Neural cell (in vitro differentiated cells): Measurements from ENCODE around the gene LCE2B. TPM values are rescaled to one million over a fixed set of nuclear protein-coding genes. Genes with fewer than 3 reads are reported as not detected.

Experiments used
- H2AFZ ChIP-seq: fragments of 200-600, 300-800 bp; sonication (generic), shearing (Covaris generic); 2 replicates; pipeline ENCODE4 v1.6.0; 2014; ENCODE audit warnings: low read depth, mild to moderate bottlenecking, antibody characterized with exemption, low read length, moderate library complexity
- H3F3A ChIP-seq: fragments of 200-600 bp; shearing (Covaris generic); 2 replicates; pipeline ENCODE4 v1.6.1; 2016; ENCODE audit warnings: mild to moderate bottlenecking, moderate library complexity, mixed read lengths, antibody characterized with exemption, low read length; ENCODE audit not compliant: insufficient read depth, poor library complexity, severe bottlenecking
- H3K27ac ChIP-seq: fragments of 200-600, 300-800 bp; sonication (generic), shearing (Covaris generic); 2 replicates; pipeline ENCODE4 v1.5.1; 2014; ENCODE audit warnings: mild to moderate bottlenecking, low read length, moderate library complexity
- H3K27me3 ChIP-seq: fragments of 300-800, 200-600 bp; sonication (generic), shearing (Covaris generic); 2 replicates; pipeline ENCODE4 v1.6.0; 2014; ENCODE audit warnings: mild to moderate bottlenecking, low read depth, low read length, moderate library complexity; ENCODE audit not compliant: insufficient read depth
- H3K36me3 ChIP-seq: fragments of 300-800, 200-600 bp; sonication (generic), shearing (Covaris generic); 2 replicates; pipeline ENCODE4 v1.5.1; 2014; ENCODE audit warnings: mild to moderate bottlenecking, antibody characterized with exemption, low read length, moderate library complexity; ENCODE audit not compliant: insufficient read depth
- H3K4me2 ChIP-seq: fragments of 300-800, 200-600 bp; sonication (generic), shearing (Covaris generic); 2 replicates; pipeline ENCODE4 v1.6.0; 2014; ENCODE audit warnings: mild to moderate bottlenecking, low read length
- H3K4me3 ChIP-seq: fragments of 300-800, 200-600 bp; sonication (generic), shearing (Covaris generic); 2 replicates; pipeline ENCODE4 v1.5.1; 2014; ENCODE audit warnings: mild to moderate bottlenecking, low read length, moderate library complexity
- H3K79me2 ChIP-seq: fragments of 200-600 bp; shearing (Covaris generic); replicated peaks from 2 replicates; pipeline ENCODE4 v1.6.0; 2014; ENCODE audit warnings: mild to moderate bottlenecking, low read length, moderate library complexity; ENCODE audit not compliant: insufficient read depth
- H3K9ac ChIP-seq: fragments of 300-800, 200-600 bp; sonication (generic), shearing (Covaris generic); 2 replicates; pipeline ENCODE4 v1.6.1; 2016; ENCODE audit warnings: mild to moderate bottlenecking, low read length, mixed read lengths
- H3K9me2 ChIP-seq: fragments of 200-600 bp; shearing (Covaris generic); 2 replicates; pipeline ENCODE4 v1.6.1; 2016; ENCODE audit warnings: mild to moderate bottlenecking, low read length, mixed read lengths; ENCODE audit not compliant: insufficient read depth
- H3K9me3 ChIP-seq: fragments of 200-600, 300-800 bp; sonication (generic), shearing (Covaris generic); 2 replicates; pipeline ENCODE4 v1.6.1; 2016; ENCODE audit warnings: mild to moderate bottlenecking, mixed run types, low read length, moderate library complexity, mixed read lengths
- H4K20me1 ChIP-seq: fragments of 200-600 bp; shearing (Covaris generic); 2 replicates; pipeline ENCODE4 v1.6.1; 2016; ENCODE audit warnings: mild to moderate bottlenecking, mixed run types; ENCODE audit not compliant: insufficient read depth
- EP300 ChIP-seq: fragments of 450-650 bp; conservative IDR thresholded peaks from 2 replicates; pipeline ENCODE4 v1.6.1; 2014; ENCODE audit warnings: antibody characterized with exemption, mild to moderate bottlenecking, moderate library complexity; ENCODE audit not compliant: poor library complexity, severe bottlenecking
- EZH2 ChIP-seq: fragments of 200-600, 300-800 bp; shearing (Covaris generic), sonication (generic); IDR thresholded peaks from 2 replicates; pipeline ENCODE4 v1.6.1; 2014; ENCODE audit warnings: antibody characterized with exemption, low read length, borderline replicate concordance, mild to moderate bottlenecking; ENCODE audit not compliant: insufficient read depth, poor library complexity, severe bottlenecking
- MXI1 ChIP-seq: fragments of 450-650 bp; conservative IDR thresholded peaks from 2 replicates; pipeline ENCODE4 v1.6.1; 2014; ENCODE audit warnings: antibody characterized with exemption, mild to moderate bottlenecking; ENCODE audit not compliant: poor library complexity, severe bottlenecking
- POLR2AphosphoS5 ChIP-seq: IDR thresholded peaks from 2 replicates; pipeline ENCODE4 v1.6.1; 2012
- RAD21 ChIP-seq: fragments of 450-650 bp; conservative IDR thresholded peaks from 2 replicates; pipeline ENCODE4 v1.6.1; 2014; ENCODE audit warnings: antibody characterized with exemption, mild to moderate bottlenecking, moderate library complexity
- SMC3 ChIP-seq: fragments of 450-650 bp; conservative IDR thresholded peaks from 2 replicates; pipeline ENCODE4 v1.6.1; 2014; ENCODE audit warnings: antibody characterized with exemption, mild to moderate bottlenecking, moderate library complexity; ENCODE audit not compliant: poor library complexity
- TAF1 ChIP-seq: IDR thresholded peaks from 2 replicates; pipeline ENCODE4 v1.6.1; 2012; ENCODE audit warnings: low read depth
- polyA plus RNA-seq: library from polyadenylated mRNA; depleted of rRNA; stranded (reverse); fragments of >200 nt; gene quantifications from 2 replicates; pipeline ENCODE4 v1.2.3, GENCODE V29; 2014
- TF ChIP-seq, protein P1 (sequence below): IDR thresholded peaks from 2 replicates; pipeline ENCODE4 v1.6.1; 2012; ENCODE audit warnings: borderline replicate concordance
- TF ChIP-seq, protein P2 (sequence below): fragments of 450-650 bp; IDR thresholded peaks from 2 replicates; pipeline ENCODE4 v1.5.1; 2014; ENCODE audit warnings: antibody characterized with exemption, mild to moderate bottlenecking, moderate library complexity; ENCODE audit not compliant: poor library complexity, severe bottlenecking

Gene LCE2B
- polyA plus RNA-seq, 1 donor from 2014 or later, result not detected

DNA sequence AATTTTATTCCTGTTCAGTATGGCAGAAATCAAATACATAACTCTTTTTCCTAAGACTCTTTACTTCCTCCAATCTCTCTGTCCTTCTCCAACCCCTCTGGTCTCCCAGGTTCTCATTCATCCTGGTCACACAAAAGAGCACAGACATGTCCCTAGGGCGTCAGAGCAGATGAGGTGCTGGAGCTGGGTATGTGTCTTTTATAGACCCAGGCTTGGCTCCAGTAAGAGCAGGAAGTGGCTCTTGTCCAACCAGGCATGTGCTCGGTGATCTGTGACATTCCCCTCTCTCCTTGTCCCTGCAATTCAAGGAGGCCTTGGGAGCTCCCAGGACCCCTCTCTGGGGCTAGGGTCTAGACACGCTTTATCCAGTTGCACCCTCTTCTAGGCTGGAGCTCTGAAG, 40.8 kb upstream of the LCE2B start:
- peaks cover 7% of the 10 kb centered on the region for H3K9me3 ChIP-seq
- no peak overlapping the region for H3K9ac ChIP-seq
- H2AFZ ChIP-seq, result no peak overlapping the region
- H3F3A ChIP-seq, result no peaks in the 10 kb centered on the region
- H3K79me2 ChIP-seq, result no peaks in the 10 kb centered on the region
- no peak overlapping the region for H3K27ac ChIP-seq
- no peaks in the 10 kb centered on the region for H3K36me3 ChIP-seq
- no peaks in the 10 kb centered on the region for H4K20me1 ChIP-seq
- H3K4me3 ChIP-seq, result no peak overlapping the region
- H3K9me2 ChIP-seq, result no peaks in the 10 kb centered on the region
- no peaks in the 10 kb centered on the region for H3K27me3 ChIP-seq
- no peak overlapping the region for H3K4me2 ChIP-seq
- TF ChIP-seq RAD21, result no peak
- TF ChIP-seq EZH2, result no peak
- TF ChIP-seq POLR2AphosphoS5, result no peak
- TF ChIP-seq, protein P1, sequence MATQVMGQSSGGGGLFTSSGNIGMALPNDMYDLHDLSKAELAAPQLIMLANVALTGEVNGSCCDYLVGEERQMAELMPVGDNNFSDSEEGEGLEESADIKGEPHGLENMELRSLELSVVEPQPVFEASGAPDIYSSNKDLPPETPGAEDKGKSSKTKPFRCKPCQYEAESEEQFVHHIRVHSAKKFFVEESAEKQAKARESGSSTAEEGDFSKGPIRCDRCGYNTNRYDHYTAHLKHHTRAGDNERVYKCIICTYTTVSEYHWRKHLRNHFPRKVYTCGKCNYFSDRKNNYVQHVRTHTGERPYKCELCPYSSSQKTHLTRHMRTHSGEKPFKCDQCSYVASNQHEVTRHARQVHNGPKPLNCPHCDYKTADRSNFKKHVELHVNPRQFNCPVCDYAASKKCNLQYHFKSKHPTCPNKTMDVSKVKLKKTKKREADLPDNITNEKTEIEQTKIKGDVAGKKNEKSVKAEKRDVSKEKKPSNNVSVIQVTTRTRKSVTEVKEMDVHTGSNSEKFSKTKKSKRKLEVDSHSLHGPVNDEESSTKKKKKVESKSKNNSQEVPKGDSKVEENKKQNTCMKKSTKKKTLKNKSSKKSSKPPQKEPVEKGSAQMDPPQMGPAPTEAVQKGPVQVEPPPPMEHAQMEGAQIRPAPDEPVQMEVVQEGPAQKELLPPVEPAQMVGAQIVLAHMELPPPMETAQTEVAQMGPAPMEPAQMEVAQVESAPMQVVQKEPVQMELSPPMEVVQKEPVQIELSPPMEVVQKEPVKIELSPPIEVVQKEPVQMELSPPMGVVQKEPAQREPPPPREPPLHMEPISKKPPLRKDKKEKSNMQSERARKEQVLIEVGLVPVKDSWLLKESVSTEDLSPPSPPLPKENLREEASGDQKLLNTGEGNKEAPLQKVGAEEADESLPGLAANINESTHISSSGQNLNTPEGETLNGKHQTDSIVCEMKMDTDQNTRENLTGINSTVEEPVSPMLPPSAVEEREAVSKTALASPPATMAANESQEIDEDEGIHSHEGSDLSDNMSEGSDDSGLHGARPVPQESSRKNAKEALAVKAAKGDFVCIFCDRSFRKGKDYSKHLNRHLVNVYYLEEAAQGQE, result no peak
- TF ChIP-seq, protein P2, sequence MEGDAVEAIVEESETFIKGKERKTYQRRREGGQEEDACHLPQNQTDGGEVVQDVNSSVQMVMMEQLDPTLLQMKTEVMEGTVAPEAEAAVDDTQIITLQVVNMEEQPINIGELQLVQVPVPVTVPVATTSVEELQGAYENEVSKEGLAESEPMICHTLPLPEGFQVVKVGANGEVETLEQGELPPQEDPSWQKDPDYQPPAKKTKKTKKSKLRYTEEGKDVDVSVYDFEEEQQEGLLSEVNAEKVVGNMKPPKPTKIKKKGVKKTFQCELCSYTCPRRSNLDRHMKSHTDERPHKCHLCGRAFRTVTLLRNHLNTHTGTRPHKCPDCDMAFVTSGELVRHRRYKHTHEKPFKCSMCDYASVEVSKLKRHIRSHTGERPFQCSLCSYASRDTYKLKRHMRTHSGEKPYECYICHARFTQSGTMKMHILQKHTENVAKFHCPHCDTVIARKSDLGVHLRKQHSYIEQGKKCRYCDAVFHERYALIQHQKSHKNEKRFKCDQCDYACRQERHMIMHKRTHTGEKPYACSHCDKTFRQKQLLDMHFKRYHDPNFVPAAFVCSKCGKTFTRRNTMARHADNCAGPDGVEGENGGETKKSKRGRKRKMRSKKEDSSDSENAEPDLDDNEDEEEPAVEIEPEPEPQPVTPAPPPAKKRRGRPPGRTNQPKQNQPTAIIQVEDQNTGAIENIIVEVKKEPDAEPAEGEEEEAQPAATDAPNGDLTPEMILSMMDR, result no peak
- TF ChIP-seq TAF1, result no peak
- no peak for TF ChIP-seq EP300
- TF ChIP-seq SMC3, result no peak
- no peak for TF ChIP-seq MXI1

DNA sequence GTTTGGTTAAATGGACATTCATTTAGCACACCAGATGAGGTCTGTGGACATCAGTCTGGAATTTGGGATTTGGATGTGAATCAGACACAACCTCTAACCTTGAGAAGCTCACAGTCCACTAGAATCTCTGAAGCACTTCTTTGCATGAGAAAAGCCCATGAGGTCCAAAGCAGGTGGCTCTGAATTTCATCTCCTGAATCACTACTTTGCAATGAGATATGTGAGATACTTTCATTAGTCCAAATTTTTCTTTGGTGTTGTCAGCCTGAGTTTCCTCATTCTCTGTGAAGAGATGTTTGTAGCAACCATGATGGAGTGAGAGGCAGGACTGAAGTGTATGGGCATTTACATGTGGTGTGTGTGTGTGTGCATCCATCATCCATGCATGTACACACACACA, 39.3 kb upstream of the LCE2B start:
- H3K9me2 ChIP-seq, result no peaks in the 10 kb centered on the region
- TF ChIP-seq EP300, result no peak
- no peak for TF ChIP-seq RAD21
- no peak for TF ChIP-seq POLR2AphosphoS5
- no peak for TF ChIP-seq EZH2
- TF ChIP-seq, protein P1, result no peak
- TF ChIP-seq, protein P2, result no peak
- TF ChIP-seq SMC3, result no peak
- no peak for TF ChIP-seq MXI1
- no peak for TF ChIP-seq TAF1
- H3K27me3 ChIP-seq, result no peaks in the 10 kb centered on the region
- H3K79me2 ChIP-seq, result no peaks in the 10 kb centered on the region
- H3K27ac ChIP-seq, result no peak overlapping the region
- H2AFZ ChIP-seq, result no peak overlapping the region
- no peak overlapping the region for H3K4me2 ChIP-seq
- H3K9me3 ChIP-seq, result peaks cover 7% of the 10 kb centered on the region
- H3K36me3 ChIP-seq, result no peaks in the 10 kb centered on the region
- no peaks in the 10 kb centered on the region for H4K20me1 ChIP-seq
- H3K4me3 ChIP-seq, result no peak overlapping the region
- H3F3A ChIP-seq, result no peaks in the 10 kb centered on the region
- no peak overlapping the region for H3K9ac ChIP-seq
